Sciatic nerve (tissue), 2 donors: Measurements from ENCODE around the gene VRK2. TPM values are rescaled to one million over a fixed set of nuclear protein-coding genes. Genes with fewer than 3 reads are reported as not detected.
"Not testable (repeated sequence)": the region's sequence is repeated elsewhere in the genome, so short reads cannot be mapped to it uniquely, and the experiment has no call there.

Source experiments
- ATAC-seq: fragments of 200-7000 bp; cut with Tn5 transposase; one replicate; pipeline ENCODE4 v1.9.1; 2020; ENCODE audit warnings: mild to moderate bottlenecking, moderate library complexity
- DNase-seq: peaks from one replicate; pipeline ENCODE4 v3.0.0-alpha.2; 2020; ENCODE audit warnings: low spot score
- intact Hi-C: fragments of 100-400 bp; cut with DNase I; formaldehyde crosslinking; loops from one replicate; pipeline ENCODE4 v1.14.2; 2022
- total RNA-seq: library from RNA; stranded (reverse); fragmentation: NEBNext Ultra II Directional; extraction: Animal tissue kit (Norgen Biotek cat#: 25700); gene quantifications from one replicate; pipeline ENCODE4 v1.2.1, GENCODE V29; 2021
- donor health status: DM: no; HTN: no; CAD: no.
- donor health status: DM: no; HTN: no; CAD: no.

Gene VRK2
- total RNA-seq, 1 donor from 2014 or later = 21.0 TPM

DNA sequence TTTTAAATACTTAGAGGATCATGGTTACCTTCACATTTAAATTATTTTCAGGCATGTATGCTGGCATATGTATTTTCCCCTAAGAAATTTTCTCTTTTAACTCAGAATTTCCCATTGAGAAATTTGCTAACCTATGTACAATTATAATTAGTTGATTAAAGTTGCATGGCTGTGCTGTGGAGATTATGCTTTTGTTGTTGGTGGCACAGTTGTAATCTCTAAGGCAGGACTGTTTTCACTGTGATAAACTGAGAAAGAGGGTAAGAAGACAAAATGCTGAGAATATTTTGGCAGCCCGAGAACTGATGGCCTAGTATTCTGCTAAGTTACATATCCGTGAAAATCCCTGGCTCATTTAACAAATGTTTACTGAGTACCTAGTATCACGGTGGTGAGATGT lies 1.4 kb downstream of the VRK2 start:
- intact Hi-C loops = no loop called here
- ATAC-seq (no peak), DNase-seq (no peak)

DNA sequence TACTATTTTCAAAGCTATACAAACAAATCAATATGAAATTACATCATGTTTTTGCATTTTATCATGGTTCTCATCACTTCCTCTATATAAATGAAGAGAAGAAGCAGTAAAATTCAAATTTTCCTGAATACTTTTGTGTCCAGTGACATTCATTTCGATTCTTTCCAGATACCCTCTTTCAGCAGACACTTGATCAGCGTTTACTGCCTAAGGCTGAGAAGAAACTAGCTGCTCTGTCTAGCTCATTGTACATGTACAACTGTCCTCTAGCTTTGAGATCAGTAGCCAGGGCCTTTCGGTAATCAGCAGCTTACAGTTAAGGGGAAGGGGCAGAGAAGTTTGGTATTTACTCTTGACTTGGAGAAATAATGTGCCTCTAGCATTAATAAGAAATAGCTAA lies 4.8 kb downstream of the VRK2 start:
- DNase-seq = no peak
- intact Hi-C loops = no loop called here
- ATAC-seq = no peak

DNA sequence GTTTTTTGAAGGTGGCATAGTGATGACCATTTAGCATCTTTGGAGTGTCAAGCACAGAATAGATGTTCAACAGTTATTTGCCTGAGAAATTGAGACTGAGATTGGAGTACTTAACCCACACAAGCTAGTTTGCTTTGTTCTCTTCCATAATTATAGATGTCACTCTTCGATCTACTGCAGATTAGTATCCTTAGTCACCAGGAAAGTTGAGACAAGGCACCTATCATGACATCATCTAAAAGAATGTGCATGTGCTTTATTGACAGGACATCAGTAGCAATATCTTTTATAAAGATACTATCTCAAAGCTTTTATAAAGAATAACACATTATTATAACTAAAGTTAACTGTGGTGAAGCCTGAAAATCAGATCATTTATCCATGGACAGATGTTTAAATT lies 6.4 kb downstream of the VRK2 start:
- no peak for ATAC-seq
- intact Hi-C loops = no loop called here
- DNase-seq = no peak

DNA sequence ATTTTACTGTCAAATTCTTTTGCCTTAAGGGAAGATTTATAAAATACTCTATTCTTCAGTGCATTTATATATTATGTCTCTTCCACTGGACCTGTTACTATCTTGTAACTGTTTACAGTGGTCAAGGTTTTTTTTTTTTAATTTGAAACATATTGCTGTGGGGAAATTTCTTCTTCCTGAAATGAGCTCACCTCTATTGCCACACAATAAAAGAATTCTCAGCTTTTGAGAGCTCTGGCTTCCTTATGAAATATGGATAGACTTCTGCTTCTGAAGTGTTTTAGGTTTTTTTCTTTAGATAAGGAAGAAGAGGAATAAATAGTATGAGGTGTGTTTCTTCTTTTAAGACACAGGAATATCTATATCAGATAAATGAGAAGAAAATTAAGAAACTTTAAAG lies 7.7 kb downstream of the VRK2 start:
- no peak for DNase-seq
- no peak for ATAC-seq
- intact Hi-C loops = no loop called here

DNA sequence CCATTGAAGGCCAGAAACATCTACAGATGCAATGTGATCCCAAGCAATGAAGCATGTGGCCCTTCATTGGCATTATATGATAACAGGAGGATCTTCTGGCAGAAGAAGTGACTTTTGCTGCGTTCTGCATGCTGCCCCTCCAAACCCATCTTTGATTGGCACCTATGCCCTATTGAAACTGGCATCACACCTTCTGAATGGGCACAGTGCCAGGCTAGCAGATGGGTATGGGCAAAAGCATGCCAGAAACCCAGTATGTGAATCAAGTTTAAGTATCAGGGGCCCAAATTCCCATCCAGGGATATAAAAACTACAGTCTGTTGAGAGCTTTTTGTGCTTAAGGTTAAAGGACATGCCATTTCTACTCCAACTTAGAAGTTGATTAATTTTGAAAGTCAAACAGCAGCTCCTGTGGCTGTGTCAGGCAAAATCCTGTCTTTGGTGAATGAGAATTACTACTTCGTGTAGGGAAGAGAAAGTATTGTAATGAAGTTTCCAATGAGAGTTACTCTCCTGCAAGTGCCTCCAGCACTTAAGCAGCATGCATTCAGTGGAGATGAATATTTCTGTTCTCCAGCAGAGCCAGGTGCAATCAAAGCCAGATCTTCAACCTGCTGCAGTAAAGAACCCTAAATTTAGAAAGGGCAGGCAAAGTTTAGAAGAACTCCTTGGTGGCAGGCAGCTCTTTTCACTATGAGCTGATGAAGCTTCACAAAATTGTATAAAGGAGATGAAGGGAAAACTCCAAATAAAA lies 8.6 kb downstream of the VRK2 start:
- ATAC-seq (no peak), DNase-seq (no peak)
- intact Hi-C loops = no loop called here

DNA sequence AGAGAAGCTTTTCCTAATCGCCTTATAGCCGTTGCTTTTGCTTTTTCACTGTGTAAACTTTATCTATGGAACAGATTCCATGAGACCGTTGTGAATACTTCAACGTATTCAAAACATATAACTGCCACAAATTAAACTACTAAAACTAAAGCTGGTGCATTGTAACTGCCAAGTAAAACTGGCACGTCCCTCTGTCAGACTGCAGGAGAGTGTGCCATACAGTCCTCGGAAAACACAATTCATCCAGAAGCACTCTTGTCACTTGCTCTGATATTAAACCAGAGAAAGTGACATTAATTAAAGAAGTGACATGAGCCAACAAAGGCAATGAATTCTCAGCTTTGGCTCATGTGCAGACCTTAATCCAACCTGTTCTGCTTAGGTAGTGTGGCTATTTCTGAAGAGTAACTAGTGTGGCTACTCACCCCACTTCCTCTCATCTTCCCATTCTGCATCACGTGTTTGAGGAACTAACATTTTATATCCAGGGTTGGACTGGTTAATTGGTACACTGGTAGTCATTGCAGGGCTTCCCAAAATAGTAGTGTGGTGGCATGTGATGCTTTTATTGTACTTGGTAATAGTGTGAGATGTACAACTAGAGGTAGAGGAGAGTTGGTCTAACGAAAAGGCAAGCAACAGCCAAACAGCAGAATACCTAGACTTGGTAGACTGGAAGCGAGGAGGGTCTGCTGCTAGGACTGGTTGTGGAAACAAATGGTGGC lies 9.7 kb downstream of the VRK2 start:
- DNase-seq (no peak), ATAC-seq (no peak)
- intact Hi-C loops = no loop called here

DNA sequence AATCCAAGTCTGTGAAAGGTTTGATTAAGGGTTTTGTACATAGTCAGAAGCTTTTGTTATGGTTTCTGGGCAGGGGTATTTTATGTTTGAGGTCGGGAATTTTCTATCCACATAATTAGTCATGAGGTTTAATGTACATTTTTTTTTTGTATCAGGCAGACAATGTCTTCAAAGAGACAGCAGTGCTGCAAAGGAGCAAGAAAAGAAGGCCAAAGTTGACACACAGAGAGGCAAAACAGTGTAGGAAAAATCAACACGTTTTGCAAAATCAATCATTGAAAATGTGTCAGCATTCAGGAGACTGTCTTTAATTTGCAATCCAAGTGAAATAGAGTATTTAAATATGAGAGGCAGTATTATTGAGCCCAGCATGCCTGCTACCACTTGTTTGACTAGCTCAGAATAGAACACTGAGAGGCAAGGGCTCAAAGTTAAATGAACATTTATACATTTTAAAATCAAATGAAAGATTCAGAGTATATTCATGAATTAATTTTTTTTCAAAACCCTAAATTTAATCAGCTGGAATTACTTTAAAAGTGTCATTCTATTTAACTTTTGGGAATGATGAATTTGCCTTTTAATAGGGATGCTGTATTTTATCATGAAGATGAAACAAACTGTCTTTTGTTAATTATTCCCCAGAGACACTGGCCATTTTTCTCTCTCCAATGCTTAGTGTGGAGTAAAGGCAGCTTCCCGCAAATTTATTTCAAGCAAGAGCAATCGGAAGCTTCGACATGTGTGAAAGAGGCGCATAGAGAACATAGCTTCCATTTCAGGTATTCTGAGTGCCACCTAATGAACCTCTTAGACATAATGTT lies 11.3 kb downstream of the VRK2 start:
- intact Hi-C loops = no loop called here
- ATAC-seq (no peak), DNase-seq (no peak)

DNA sequence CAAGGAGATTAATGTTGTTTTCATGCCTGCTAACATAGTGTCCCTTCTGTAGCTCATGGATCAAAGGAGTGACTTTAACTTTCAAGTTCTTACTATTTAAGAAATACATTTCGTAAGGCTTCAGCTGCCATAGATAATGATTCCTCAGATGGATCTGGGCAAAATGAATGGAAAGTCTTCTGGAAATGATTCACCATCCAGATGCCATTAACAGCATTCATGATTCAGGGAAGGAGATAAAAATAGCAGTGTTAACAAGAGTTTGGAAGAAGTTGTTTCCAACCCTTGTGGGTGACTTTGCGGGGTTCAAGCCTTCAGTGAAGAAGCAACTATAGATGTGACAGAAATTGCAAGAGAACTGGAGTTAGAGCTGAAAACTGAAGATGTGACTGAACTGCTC lies 17.0 kb downstream of the VRK2 start:
- no peak for ATAC-seq
- DNase-seq = no peak
- intact Hi-C loops = no loop called here

DNA sequence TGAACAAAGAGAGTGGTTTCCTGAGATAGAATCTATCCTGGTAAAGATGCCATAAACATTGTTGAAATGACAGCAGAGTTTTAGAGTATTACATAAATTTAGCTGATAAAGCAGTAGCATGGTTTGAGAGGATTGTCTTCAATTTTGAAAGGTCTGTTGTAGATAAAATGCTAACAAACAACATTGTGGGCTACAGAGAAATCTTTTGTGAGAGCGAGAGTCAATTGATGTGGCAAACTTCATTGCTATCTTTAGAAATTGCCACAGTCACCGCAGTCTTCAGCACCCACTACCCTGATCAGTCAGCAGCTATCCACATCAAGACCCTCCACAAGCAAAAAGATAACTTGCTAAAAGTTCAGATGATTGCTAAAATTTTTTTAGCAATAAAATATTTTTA lies 17.5 kb downstream of the VRK2 start:
- DNase-seq = no peak
- intact Hi-C loops = no loop called here
- no peak for ATAC-seq

DNA sequence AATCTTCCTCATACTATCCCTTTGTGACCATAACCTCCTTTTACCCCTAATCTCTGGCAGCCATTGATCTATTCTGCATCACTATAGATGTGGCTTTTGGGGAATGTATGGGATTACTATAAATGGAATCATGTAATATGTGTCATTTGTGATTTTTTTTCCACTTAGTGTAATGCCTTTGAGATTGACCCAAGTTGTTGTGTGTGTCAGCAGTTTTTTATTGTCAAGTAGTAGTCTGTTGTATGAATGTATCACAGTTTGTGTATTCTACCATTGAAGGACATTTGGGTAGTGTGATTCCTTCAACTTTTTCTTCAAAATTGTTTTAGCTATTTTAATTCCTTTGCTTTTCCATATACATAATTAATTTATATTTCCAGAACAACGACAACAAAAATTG lies 18.6 kb downstream of the VRK2 start:
- no peak for DNase-seq
- ATAC-seq = no peak
- intact Hi-C loops = no loop called here

DNA sequence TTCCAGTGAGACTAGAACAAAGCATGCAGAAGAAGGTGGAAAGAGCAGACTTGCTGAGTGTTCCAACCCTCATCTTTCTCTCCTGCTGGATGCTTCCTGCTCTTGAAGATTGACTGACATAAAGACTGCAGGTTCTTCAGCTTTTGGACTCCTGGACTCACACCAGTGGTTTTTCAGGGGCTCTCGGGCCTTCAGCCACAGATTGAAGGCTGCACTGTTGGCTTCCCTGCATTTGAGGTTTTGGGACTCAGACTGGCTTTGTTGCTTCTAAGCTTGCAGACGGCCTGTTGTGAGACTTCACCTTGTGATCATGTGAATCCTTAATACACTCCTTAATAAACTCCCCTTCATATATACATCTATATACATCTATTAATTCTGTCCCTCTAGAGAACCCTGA lies 20.4 kb downstream of the VRK2 start:
- DNase-seq = no peak
- intact Hi-C loops = no loop called here
- ATAC-seq = no peak

DNA sequence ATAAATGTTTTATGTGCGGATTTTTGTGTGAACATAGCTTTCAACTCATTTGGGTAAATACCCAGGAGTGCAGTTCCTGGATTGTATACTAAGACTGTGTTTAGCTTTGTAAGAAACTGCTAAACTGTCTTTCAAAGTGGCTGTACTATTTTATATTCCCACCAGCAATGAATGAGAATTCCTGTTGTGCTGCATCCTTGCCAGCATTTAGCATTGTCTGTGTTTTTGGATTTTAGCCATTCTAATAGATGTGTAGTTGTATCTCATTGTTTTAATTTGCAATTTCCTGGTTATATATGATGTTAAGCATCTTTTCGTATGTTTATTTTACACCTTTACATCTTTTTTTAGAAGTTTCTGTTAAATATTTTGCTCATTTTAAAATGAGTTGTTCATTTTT lies 24.2 kb downstream of the VRK2 start:
- ATAC-seq = no peak
- intact Hi-C loops = no loop called here
- DNase-seq = no peak

DNA sequence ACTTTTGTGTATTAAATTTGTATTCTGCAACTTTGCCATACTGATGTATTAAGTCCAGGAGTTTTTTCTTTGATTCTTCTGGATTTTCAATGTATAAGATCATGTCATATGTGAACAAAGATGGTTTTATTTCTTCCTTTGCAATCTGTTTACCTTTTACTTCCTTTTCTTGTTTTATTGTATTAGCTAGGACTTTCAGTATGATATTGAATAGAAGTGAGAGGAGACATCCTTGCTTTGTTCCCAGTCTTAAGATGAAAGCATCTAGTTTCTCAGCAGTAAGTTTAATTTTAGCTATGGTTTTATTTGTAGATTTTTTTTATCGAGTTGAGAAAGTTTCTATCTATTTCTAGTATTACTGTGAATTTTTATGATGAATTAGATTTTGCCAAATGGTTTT lies 25.5 kb downstream of the VRK2 start:
- intact Hi-C loops = no loop called here
- no peak for DNase-seq
- ATAC-seq = no peak

DNA sequence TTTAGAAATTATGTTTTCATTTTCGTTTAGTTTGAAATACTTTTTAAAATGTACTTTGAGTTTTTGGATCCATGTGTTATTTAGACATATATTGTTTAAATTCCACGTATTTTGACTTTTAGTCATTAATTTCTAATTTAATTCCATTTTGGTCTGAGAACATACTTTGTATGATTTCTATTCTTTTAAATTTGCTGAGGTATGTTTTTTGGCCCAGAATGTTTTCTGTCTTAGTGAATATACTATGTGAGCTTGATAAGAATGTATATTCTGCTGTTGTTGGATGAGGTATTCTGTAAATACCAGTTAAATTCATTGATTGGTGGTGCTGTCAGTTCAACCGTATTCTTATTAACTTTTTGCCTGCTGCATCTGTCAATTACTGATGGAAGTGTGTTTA lies 26.4 kb downstream of the VRK2 start:
- intact Hi-C loops = no loop called here
- ATAC-seq = no peak

DNA sequence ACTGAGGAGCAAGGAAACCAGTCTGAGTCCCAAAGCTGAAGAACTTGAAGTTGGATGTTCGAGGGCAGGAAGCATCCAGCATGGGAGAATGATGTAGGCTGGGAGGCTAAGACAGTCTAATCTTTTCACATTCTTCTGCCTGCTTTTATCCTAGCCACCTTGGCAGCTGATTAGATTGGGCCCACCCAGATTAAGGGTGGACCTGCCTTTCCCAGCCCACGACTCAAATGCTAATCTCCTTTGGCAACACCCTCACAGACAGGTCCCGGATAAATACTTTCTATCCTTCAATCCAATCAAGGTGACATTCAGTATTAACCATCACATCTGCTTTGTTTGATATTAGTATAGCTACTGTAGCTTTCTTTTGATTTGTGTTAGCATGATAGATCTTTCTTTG lies 27.1 kb downstream of the VRK2 start:
- no peak for ATAC-seq
- intact Hi-C loops = no loop called here
- no peak for DNase-seq

More for the DNA sequence above, 26.4 kb downstream of the VRK2 start:
- no peak for DNase-seq

DNA sequence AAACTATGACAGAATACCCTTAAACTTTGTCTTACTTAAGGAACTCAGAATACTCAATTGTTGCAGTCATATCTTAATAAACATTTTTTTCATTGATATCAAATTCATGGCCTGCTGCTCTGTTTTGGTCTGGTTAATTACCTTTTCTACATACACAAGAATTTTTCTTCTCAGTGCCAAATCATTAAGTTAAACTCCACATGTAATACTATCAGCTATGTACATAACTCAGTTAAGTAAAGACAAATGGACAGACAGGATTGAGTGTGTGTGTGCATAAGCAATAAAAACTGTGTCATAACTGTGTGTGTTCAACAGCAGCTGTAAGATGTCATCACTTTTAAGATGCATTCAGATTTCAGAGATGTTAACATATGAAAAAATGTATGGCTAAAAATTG lies 34.4 kb downstream of the VRK2 start:
- intact Hi-C loops = no loop called here
- DNase-seq = no peak
- no peak for ATAC-seq

DNA sequence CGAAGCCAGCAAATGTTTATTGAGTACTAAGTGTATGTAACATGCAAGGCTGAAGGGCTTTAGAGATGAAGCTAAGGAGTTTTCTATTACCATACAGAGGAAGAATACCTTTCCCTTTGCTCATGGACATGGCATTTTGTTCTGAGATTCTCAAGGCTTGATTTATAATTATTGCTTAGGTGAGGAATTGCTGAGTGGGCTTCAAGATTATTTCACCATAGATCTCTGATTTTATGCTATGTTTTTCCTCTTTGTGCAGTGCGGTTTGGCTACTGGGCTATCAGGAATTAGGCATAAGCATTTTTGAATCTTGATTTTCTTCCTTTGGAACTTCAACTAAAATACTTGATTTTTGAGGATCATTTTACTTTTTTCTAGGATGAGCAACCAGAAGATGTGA lies 42.5 kb downstream of the VRK2 start:
- ATAC-seq (no peak), DNase-seq (no peak)
- intact Hi-C loops = no loop called here

DNA sequence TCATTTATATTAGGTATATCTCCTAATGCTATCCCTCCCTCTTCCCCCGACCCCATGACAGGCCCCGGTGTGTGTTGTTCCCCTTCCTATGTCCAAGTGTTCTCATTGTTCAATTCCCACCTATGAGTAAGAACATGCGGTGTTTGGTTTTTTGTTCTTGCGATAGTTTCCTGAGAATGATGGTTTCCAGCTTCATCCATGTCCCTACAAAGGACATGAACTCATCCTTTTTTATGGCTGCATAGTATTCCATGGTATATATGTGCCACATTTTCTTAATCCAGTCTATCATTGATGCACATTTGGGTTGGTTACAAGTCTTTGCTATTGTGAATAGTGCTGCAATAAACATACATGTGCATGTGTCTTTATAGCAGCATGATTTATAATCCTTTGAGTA lies 46.2 kb downstream of the VRK2 start:
- intact Hi-C loops, DNase-seq, ATAC-seq: not testable (repeated sequence)

DNA sequence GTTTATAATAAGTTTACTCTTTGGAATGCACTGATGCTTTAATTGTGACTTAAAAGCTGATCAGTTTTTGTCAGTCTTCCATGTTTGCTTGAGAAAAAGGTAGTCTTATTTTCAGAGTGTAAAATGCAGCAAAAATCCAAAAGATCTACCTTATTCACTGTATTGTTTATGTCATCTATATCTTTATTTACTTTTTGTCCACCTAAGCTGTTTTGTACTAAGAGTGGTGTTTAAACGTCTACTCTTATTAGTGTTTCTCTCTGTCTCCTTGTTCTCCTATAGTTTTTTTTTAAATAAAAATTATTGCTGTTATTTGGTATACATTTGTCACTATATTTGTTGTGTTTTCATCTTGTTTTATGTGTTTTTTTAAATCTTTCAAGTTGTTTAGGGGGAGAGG lies 50.4 kb downstream of the VRK2 start:
- ATAC-seq (no peak), DNase-seq (no peak)
- intact Hi-C loops = no loop called here
